IMR-90 (cell line): ENCODE data around the gene PSME3. TPM values are rescaled to one million over a fixed set of nuclear protein-coding genes. Genes with fewer than 3 reads are reported as not detected.

Experiments used
- ATAC-seq: fragments of 200-7000 bp; cut with Tn5 transposase; 2 replicates; pipeline ENCODE4 v1.9.1; 2020; ENCODE audit warnings: low read depth, mild to moderate bottlenecking, moderate library complexity
- BruUV-seq: library from RNA; stranded (reverse); fragments of 400-500 nt; replicated peaks from 2 replicates; lab custom pipeline; 2021; lab: Mats Ljungman, UMichigan
- CTCF ChIA-PET: fragments of 300-600 bp; formaldehyde crosslinking; extraction: SDS; loops from one replicate; lab custom pipeline; 2021; ENCODE audit warnings: antibody characterized with exemption; lab: Yijun Ruan, JAX
- POLR2A ChIA-PET: fragments of 300-600 bp; sonication (Branson Sonifier 250); formaldehyde crosslinking; loops from one replicate; lab custom pipeline; 2022; ENCODE audit warnings: antibody characterized with exemption; ENCODE audit not compliant: unreplicated experiment; lab: Charles Lee
- DNase-seq: peaks from one replicate; pipeline ENCODE4 v3.0.0; 2013
- H2AFZ ChIP-seq: replicated peaks from 2 replicates; pipeline ENCODE3; 2013; ENCODE audit warnings: low read length, mild to moderate bottlenecking; ENCODE audit not compliant: poor library complexity
- H2AK5ac ChIP-seq: 2 replicates; pipeline ENCODE4 v1.6.1; 2013; ENCODE audit warnings: low read depth, low read length, inconsistent platforms
- H2AK9ac ChIP-seq: replicated peaks from 2 replicates; pipeline ENCODE3; 2013; ENCODE audit warnings: mild to moderate bottlenecking, low read depth, low read length, moderate library complexity; ENCODE audit not compliant: poor library complexity
- H2BK120ac ChIP-seq: 2 replicates; pipeline ENCODE4 v1.6.1; 2013; ENCODE audit warnings: low read depth, low read length, inconsistent platforms
- H2BK15ac ChIP-seq: 3 replicates; pipeline ENCODE4 v1.6.1; 2013; ENCODE audit warnings: low read depth, low read length, inconsistent platforms
- H2BK20ac ChIP-seq: 2 replicates; pipeline ENCODE4 v1.6.1; 2013; ENCODE audit warnings: low read depth, mild to moderate bottlenecking, inconsistent platforms, low read length, moderate library complexity
- H2BK5ac ChIP-seq: 2 replicates; pipeline ENCODE4 v1.6.1; 2013; ENCODE audit warnings: mild to moderate bottlenecking, low read depth, low read length, inconsistent platforms; ENCODE audit not compliant: poor library complexity, severe bottlenecking
- H3K14ac ChIP-seq: replicated peaks from 2 replicates; pipeline ENCODE4 v1.6.1; 2013; ENCODE audit warnings: low read depth, low read length, inconsistent platforms
- H3K18ac ChIP-seq: 2 replicates; pipeline ENCODE4 v1.6.1; 2013; ENCODE audit warnings: low read depth, low read length, control low read depth
- H3K23ac ChIP-seq: 2 replicates; pipeline ENCODE4 v1.6.1; 2013; ENCODE audit warnings: low read depth, low read length, inconsistent platforms
- H3K27ac ChIP-seq: 2 replicates; pipeline ENCODE4 v1.5.1; 2013; ENCODE audit warnings: mild to moderate bottlenecking, control low read depth, low read length; ENCODE audit not compliant: insufficient read depth
- H3K27me3 ChIP-seq: 2 replicates; pipeline ENCODE4 v1.6.1; 2013; ENCODE audit warnings: low read length; ENCODE audit not compliant: control insufficient read depth, insufficient read depth
- H3K36me3 ChIP-seq: 2 replicates; pipeline ENCODE4 v1.6.1; 2013; ENCODE audit warnings: low read length, mixed read lengths; ENCODE audit not compliant: control insufficient read depth, insufficient read depth
- H3K4ac ChIP-seq: 2 replicates; pipeline ENCODE4 v1.6.1; 2013; ENCODE audit warnings: low read depth, low read length, inconsistent platforms
- H3K4me1 ChIP-seq: 2 replicates; pipeline ENCODE4 v1.6.1; 2013; ENCODE audit warnings: low read length, mixed read lengths; ENCODE audit not compliant: control insufficient read depth, insufficient read depth
- H3K4me2 ChIP-seq: 2 replicates; pipeline ENCODE4 v1.6.1; 2013; ENCODE audit warnings: low read depth, mild to moderate bottlenecking, control low read depth, low read length, moderate library complexity
- H3K4me3 ChIP-seq: 2 replicates; pipeline ENCODE4 v1.5.1; 2013; ENCODE audit warnings: low read depth, mild to moderate bottlenecking, control low read depth, low read length, moderate library complexity; ENCODE audit not compliant: insufficient read depth
- H3K56ac ChIP-seq: 2 replicates; pipeline ENCODE4 v1.6.1; 2013; ENCODE audit warnings: low read length, inconsistent platforms; ENCODE audit not compliant: insufficient read depth; ENCODE audit errors: extremely low read depth
- H3K79me1 ChIP-seq, 2 experiments: 2 replicates each; pipeline ENCODE4 v1.6.1; 2013; ENCODE audit warnings: low read length in 2 of 2, inconsistent platforms in 1 of 2, low read depth in 1 of 2
- H3K9ac ChIP-seq: 2 replicates; pipeline ENCODE4 v1.6.1; 2013; ENCODE audit warnings: low read depth, low read length, control low read depth
- H3K9me1 ChIP-seq: 2 replicates; pipeline ENCODE4 v1.6.1; 2013; ENCODE audit warnings: low read length, inconsistent platforms; ENCODE audit not compliant: insufficient read depth
- H3K9me3 ChIP-seq: 2 replicates; pipeline ENCODE4 v1.6.1; 2013; ENCODE audit warnings: low read length; ENCODE audit not compliant: control insufficient read depth, insufficient read depth
- H4K20me1 ChIP-seq: 2 replicates; pipeline ENCODE4 v1.6.1; 2013; ENCODE audit warnings: low read length, inconsistent platforms; ENCODE audit not compliant: insufficient read depth
- H4K5ac ChIP-seq: 2 replicates; pipeline ENCODE4 v1.6.1; 2013; ENCODE audit warnings: mild to moderate bottlenecking, low read depth, low read length, control low read depth
- H4K8ac ChIP-seq, 2 experiments: 2 replicates each; pipeline ENCODE4 v1.6.1; 2013; ENCODE audit warnings: low read depth in 2 of 2, low read length in 2 of 2, control low read depth in 1 of 2, inconsistent platforms in 1 of 2
- H4K91ac ChIP-seq: 2 replicates; pipeline ENCODE4 v1.6.1; 2013; ENCODE audit warnings: low read depth, low read length, inconsistent platforms; ENCODE audit not compliant: insufficient read depth
- BHLHE40 ChIP-seq: fragments of 150-350 bp; IDR thresholded peaks from 2 replicates; pipeline ENCODE4 v1.6.1; 2016; ENCODE audit warnings: mild to moderate bottlenecking, low read depth, low read length
- MXI1 ChIP-seq: IDR thresholded peaks from 2 replicates; pipeline ENCODE4 v1.6.1; 2012; ENCODE audit warnings: low read depth, mild to moderate bottlenecking, low read length, moderate library complexity, borderline replicate concordance
- POLR2A ChIP-seq: IDR thresholded peaks from 2 replicates; pipeline ENCODE4 v1.6.1; 2012; ENCODE audit warnings: mild to moderate bottlenecking, low read depth, low read length
- RAD21 ChIP-seq: IDR thresholded peaks from 2 replicates; pipeline ENCODE4 v1.6.1; 2012; ENCODE audit warnings: low read length, improper control_type of control experiment
- RCOR1 ChIP-seq: IDR thresholded peaks from 2 replicates; pipeline ENCODE4 v1.6.1; 2012; ENCODE audit warnings: mild to moderate bottlenecking, low read length, improper control_type of control experiment; ENCODE audit not compliant: insufficient replicate concordance
- RFX5 ChIP-seq: IDR thresholded peaks from 2 replicates; pipeline ENCODE4 v1.8.0; 2012; ENCODE audit warnings: low read depth, mild to moderate bottlenecking, low read length, moderate library complexity
- WGBS, 2 experiments: methylation state at CpG; one replicate each; pipeline versions ENCODE4 v1.1.5 to v1.1.7; 2013; ENCODE audit warnings: missing lambda C conversion rate in 2 of 2; ENCODE audit not compliant: insufficient read length in 1 of 2; ENCODE audit errors: extremely low coverage in 2 of 2; 5-methylcytosine and 5-hydroxymethylcytosine counted together
- dilution Hi-C: fragments of 300-500 bp; cut with HindIII; formaldehyde crosslinking; loops from one replicate; pipeline ENCODE4 v1.14.3; 2018; ENCODE audit warnings: low sequenced_read_pairs; ENCODE audit not compliant: unreplicated experiment
- in situ Hi-C: fragments of 300-500 bp; cut with MboI; formaldehyde crosslinking; loops from 3 replicates; pipeline ENCODE4 v1.14.3; 2019; ENCODE audit warnings: low sequenced_read_pairs, inconsistent platforms, mixed read lengths
- intact Hi-C: fragments of 100-400 bp; cut with micrococcal nuclease; formaldehyde crosslinking; loops from 2 replicates; pipeline ENCODE4 v1.10.0; 2022
- polyA plus RNA-seq, 3 experiments: library from polyadenylated mRNA; depleted of rRNA; stranded (reverse); fragments of >200 nt; gene quantifications; 2 replicates each; pipeline ENCODE4 v1.2.3, GENCODE V29; 2012; ENCODE audit warnings: low replicate concordance in 1 of 3
- total RNA-seq: library from RNA; depleted of rRNA; stranded (reverse); fragments of >200 nt; gene quantifications from 2 replicates; pipeline ENCODE4 v1.2.3, GENCODE V29; 2012

Gene PSME3
- total and polyA plus RNA-seq, 2 of the 4 experiments (the other 2 are of a cell fraction) = 72.4 to 100 TPM

DNA sequence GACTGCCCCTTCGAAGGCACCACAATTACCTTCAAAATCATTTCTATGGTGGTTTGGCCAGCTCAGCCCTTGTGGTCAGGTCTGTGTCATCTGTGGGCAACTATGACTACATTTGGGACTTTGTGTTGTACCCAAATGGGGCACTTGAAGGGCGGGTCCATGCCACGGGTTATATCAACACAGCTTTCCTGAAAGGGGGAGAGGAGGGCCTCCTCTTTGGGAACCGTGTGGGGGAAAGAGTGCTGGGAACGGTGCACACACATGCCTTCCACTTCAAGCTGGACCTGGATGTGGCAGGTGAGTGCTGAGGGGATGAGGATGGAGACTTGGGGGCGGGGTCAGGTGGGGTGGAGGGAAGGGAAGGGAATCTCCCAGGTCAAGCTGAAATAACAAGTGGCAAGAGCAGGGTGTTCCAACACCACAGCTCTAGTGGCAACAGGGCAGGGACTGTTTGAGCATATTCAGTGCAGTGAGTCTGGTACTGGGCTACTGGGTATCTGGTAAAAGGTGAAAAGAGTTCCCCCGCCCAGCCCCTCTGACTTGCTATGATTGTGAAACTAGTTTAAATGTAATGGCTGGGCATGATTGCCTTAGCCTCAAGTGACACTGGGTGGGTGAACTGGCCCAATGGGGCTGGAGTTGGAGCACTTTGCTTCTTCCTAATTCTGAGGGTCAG is 12.9 kb downstream of the PSME3 start:
- intact Hi-C loops = no loop called here
- no peak overlapping the region for H3K23ac ChIP-seq
- DNase-seq = no peak
- peaks cover 3 to 12% of the 10 kb centered on the region in 2 experiments; a peak in 2 of 4 replicates for H3K79me1 ChIP-seq
- H4K8ac ChIP-seq = no peak overlapping the region
- peaks cover 38% of the 10 kb centered on the region for H3K36me3 ChIP-seq
- H4K20me1 ChIP-seq = peaks cover 19% of the 10 kb centered on the region
- H3K27ac ChIP-seq = no peak overlapping the region
- H3K27me3 ChIP-seq = peaks cover 3% of the 10 kb centered on the region; the same call in 1 of the 2 replicates
- peaks cover 8% of the 10 kb centered on the region; the same call in 1 of the 2 replicates for H3K9me1 ChIP-seq
- peaks cover 4% of the 10 kb centered on the region; the same call in 1 of the 2 replicates for H3K4me1 ChIP-seq
- in situ Hi-C loops = no loop called here
- dilution Hi-C loops = no loop called here
- no peak overlapping the region for H2BK5ac ChIP-seq
- ATAC-seq = no peak
- no peak overlapping the region for H3K4ac ChIP-seq
- H2BK15ac ChIP-seq = no peak overlapping the region
- H3K9me3 ChIP-seq = no peaks in the 10 kb centered on the region
- H3K18ac ChIP-seq = no peak overlapping the region
- no peak overlapping the region for H3K14ac ChIP-seq
- 73% methylated on average over 6 of the region's 7 CpGs; no CpG with 5 or more reads in 1 of the 2 experiments for WGBS, 2 experiments
- no peak overlapping the region for H2BK20ac ChIP-seq
- H2AFZ ChIP-seq = no peak overlapping the region
- BruUV-seq = no TSS peak
- H2BK120ac ChIP-seq = no peak overlapping the region
- no peak overlapping the region; the same call in 1 of the 2 replicates for H2AK5ac ChIP-seq
- no peak overlapping the region for H3K56ac ChIP-seq
- TF ChIP-seq RFX5 (no peak), MXI1 (no peak), BHLHE40 (no peak), RAD21 (no peak), POLR2A (no peak), RCOR1 (no peak)
- H3K4me2 ChIP-seq = no peak overlapping the region
- no peak overlapping the region for H4K5ac ChIP-seq
- H3K4me3 ChIP-seq = no peak overlapping the region
- ChIA-PET POLR2A (interaction anchor here (0.6 kb wide), 1 partner anchor 112 kb away, joined by 3 read pairs; no protein-coding TSS in a partner anchor), CTCF (interaction anchor here (0.6 kb wide), 1 partner anchor 47 kb away, joined by 5 read pairs; no protein-coding TSS in a partner anchor)
- H4K91ac ChIP-seq = no peak overlapping the region
- H3K9ac ChIP-seq = no peak overlapping the region
- no peak overlapping the region for H2AK9ac ChIP-seq
